K562 (cell line): ENCODE results near the gene C2CD2L. TPM values are rescaled to one million over a fixed set of nuclear protein-coding genes. Genes with fewer than 3 reads are reported as not detected.

Experiments
- CREBBP ChIP-seq: IDR thresholded peaks from one replicate; pipeline ENCODE4 v1.6.1; 2012; ENCODE audit warnings: low read depth, mild to moderate bottlenecking, control low read depth, inconsistent platforms, low read length
- GTF2A2 ChIP-seq: IDR thresholded peaks from 2 replicates; pipeline ENCODE4 v1.6.1; 2016; ENCODE audit warnings: mild to moderate bottlenecking, missing genetic modification characterization, missing compliant biosample characterization
- HMGN3 ChIP-seq: IDR thresholded peaks from 2 replicates; pipeline ENCODE4 v1.6.1; 2011; ENCODE audit warnings: borderline replicate concordance, low read depth, mild to moderate bottlenecking, mixed read lengths, low read length; ENCODE audit not compliant: insufficient read length; ENCODE audit errors: extremely low read depth
- MED1 ChIP-seq: sonication (generic); formaldehyde crosslinking; IDR thresholded peaks from 2 replicates; pipeline ENCODE4 v1.8.1; 2023; ENCODE audit warnings: missing genetic modification reagents, borderline replicate concordance
- SREBF1 ChIP-seq: fragments of 150-350 bp; IDR thresholded peaks from 2 replicates; pipeline ENCODE4 v1.6.1; 2014; ENCODE audit warnings: antibody characterized with exemption, low read depth, low read length, borderline replicate concordance
- TSC22D4 ChIP-seq: fragments of 450-650 bp; IDR thresholded peaks from 2 replicates; pipeline ENCODE4 v1.6.1; 2016; ENCODE audit warnings: missing genetic modification characterization, missing biosample characterization, control low read depth
- VEZF1 ChIP-seq: fragments of 200-800 bp; sonication (Bioruptor generic); IDR thresholded peaks from 2 replicates; pipeline ENCODE4 v1.6.1; 2017; ENCODE audit warnings: missing genetic modification characterization, missing compliant biosample characterization
- ZBTB40 ChIP-seq, 2 experiments: fragments of 450-650 bp in 1 of 2; sonication (generic) in 1 of 2; formaldehyde crosslinking in 1 of 2; IDR thresholded peaks; 2 replicates each; pipeline versions ENCODE4 v1.7.1 to v1.9.0; 2016 to 2022; ENCODE audit warnings: inconsistent platforms in 1 of 2, mild to moderate bottlenecking in 1 of 2, missing genetic modification reagents in 1 of 2
- ZNF518B ChIP-seq: fragments of 250-450 bp; sonication (Bioruptor Pico); IDR thresholded peaks from 2 replicates; pipeline ENCODE4 v1.5.0; 2021; ENCODE audit warnings: mild to moderate bottlenecking, moderate library complexity
- ZNF785 ChIP-seq: fragments of 250-450 bp; sonication (Bioruptor Pico); IDR thresholded peaks from 2 replicates; pipeline ENCODE4 v1.4.0; 2020; ENCODE audit warnings: mild to moderate bottlenecking
- polyA plus RNA-seq, 8 experiments: library from polyadenylated mRNA; depleted of rRNA in 4 of 8; stranded (reverse) in 5 of 8; unstranded in 3 of 8; fragments of >200 nt; fragmentation: Nextera tagmentation in 2 of 8; fragmentation: Illumina TruSeq in 1 of 8; extraction: Ambion mirVana in 2 of 8; extraction: Trizol in 1 of 8; gene quantifications; 2 replicates each; pipeline versions ENCODE4 v1.2.1 to v1.2.3, GENCODE V29; 2011 to 2014; ENCODE audit warnings: inconsistent platforms in 1 of 8, missing spikeins in 1 of 8
- total RNA-seq, 7 experiments: library from RNA; depleted of rRNA in 6 of 7; stranded (reverse); fragments of >200 nt in 6 of 7; fragmentation: Illumina TruSeq in 2 of 7; extraction: Trizol in 2 of 7; gene quantifications; 2 replicates each; pipeline versions ENCODE4 v1.2.1 to v1.2.3, GENCODE V29; 2011 to 2021; ENCODE audit warnings: low replicate concordance in 1 of 7

Gene C2CD2L
- total and polyA plus RNA-seq, 9 of the 15 experiments (the other 6 are each of a cell fraction or from before 2014, with no cell fraction given): 0.66 to 41.2 (median 14.8) TPM

- TF ChIP-seq VEZF1 (CRISPR knock-in tag) (peak; percentile 81), TSC22D4 (tag) (no peak), ZBTB40 (IDR thresholded peaks at IDR 0.05) (peak; percentile 86), ZBTB40 (CRISPR knock-in tag; IDR thresholded peaks at IDR 0.05) (no peak), ZNF785 (CRISPR knock-in tag) (no peak), HMGN3 (peak; percentile 74), SREBF1 (no peak), ZNF518B (CRISPR knock-in tag) (no peak), GTF2A2 (tag) (no peak), CREBBP (no peak), MED1 (CRISPR knock-in tag) (no peak)
Observed at GRCh38 chr11:119084663-119085436, 22.3 kb upstream of the C2CD2L start, which contains the start of gene HMBS (continued).
